Activated CD8-positive, alpha-beta T cell treated with anti-CD3 and anti-CD28 coated beads for 36 hours (primary cell): ENCODE measurements around the gene KCNA5. TPM values are rescaled to one million over a fixed set of nuclear protein-coding genes. Genes with fewer than 3 reads are reported as not detected.

Experiments used
- ATAC-seq: fragments of 200-7000 bp; cut with Tn5 transposase; one replicate; pipeline ENCODE4 v1.10.0; 2021; ENCODE audit warnings: mild to moderate bottlenecking, moderate library complexity
- CTCF ChIA-PET: fragments of 350-600 bp; sonication (Branson Sonifier 250); formaldehyde crosslinking; loops from one replicate; lab custom pipeline; 2021; ENCODE audit warnings: antibody characterized with exemption; lab: Charles Lee
- POLR2A ChIA-PET: fragments of 350-600 bp; sonication (Branson Sonifier 250); formaldehyde crosslinking; loops from one replicate; lab custom pipeline; 2021; ENCODE audit warnings: antibody characterized with exemption; lab: Charles Lee
- DNase-seq: peaks from one replicate; pipeline ENCODE4 v3.0.0-alpha.2; 2020
- H3K27ac Mint-ChIP-seq: one replicate; pipeline ENCODE4 v1.8.0; 2021; ENCODE audit warnings: mild to moderate bottlenecking, mixed read lengths
- H3K27me3 Mint-ChIP-seq: one replicate; pipeline ENCODE4 v1.8.0; 2021; ENCODE audit warnings: mixed read lengths
- H3K36me3 Mint-ChIP-seq: one replicate; pipeline ENCODE4 v1.8.0; 2021; ENCODE audit warnings: low read depth, mixed read lengths
- H3K4me1 Mint-ChIP-seq: one replicate; pipeline ENCODE4 v1.8.0; 2021; ENCODE audit warnings: low read depth, mixed read lengths
- H3K4me3 Mint-ChIP-seq: one replicate; pipeline ENCODE4 v1.8.0; 2021; ENCODE audit warnings: mild to moderate bottlenecking, moderate library complexity, mixed read lengths
- H3K9me3 Mint-ChIP-seq: one replicate; pipeline ENCODE4 v1.8.0; 2021; ENCODE audit warnings: mixed read lengths
- CTCF ChIP-seq: fragments of 200-600 bp; IDR thresholded peaks from one replicate; pipeline ENCODE4 v1.8.0; 2022; ENCODE audit warnings: antibody characterized with exemption, mild to moderate bottlenecking
- intact Hi-C: fragments of 100-400 bp; cut with micrococcal nuclease; formaldehyde crosslinking; loops from one replicate; pipeline ENCODE4 v1.10.0; 2022
- total RNA-seq, 2 experiments: library from RNA; stranded (reverse); gene quantifications; one replicate each; pipeline ENCODE4 v1.2.3, GENCODE V29; 2021

Gene KCNA5
- total RNA-seq, 2 experiments from 2014 or later, result not detected

- no peak for DNase-seq
- no peak overlapping the region for H3K4me3 Mint-ChIP-seq
- POLR2A ChIA-PET, result no interaction called here
- no peaks in the 10 kb centered on the region for H3K4me1 Mint-ChIP-seq
- H3K36me3 Mint-ChIP-seq, result no peaks in the 10 kb centered on the region
- H3K27ac Mint-ChIP-seq, result no peak overlapping the region
- CTCF ChIA-PET, result no interaction called here
- H3K9me3 Mint-ChIP-seq, result no peaks in the 10 kb centered on the region
- peaks cover 6% of the 10 kb centered on the region for H3K27me3 Mint-ChIP-seq
- intact Hi-C loops, result no loop called here
- no peak for TF ChIP-seq CTCF
- no peak for ATAC-seq
Observed at GRCh38 chr12:5072311-5072710, 28.6 kb downstream of the KCNA5 start.

GRCh38 chr12:5073054-5073453, 29.4 kb downstream of the KCNA5 start:
- Mint-ChIP-seq H3K9me3 (no peaks in the 10 kb centered on the region), H3K27ac (no peak overlapping the region), H3K4me3 (no peak overlapping the region), H3K36me3 (no peaks in the 10 kb centered on the region), H3K27me3 (peaks cover 6% of the 10 kb centered on the region), H3K4me1 (no peaks in the 10 kb centered on the region)
- ATAC-seq, result no peak
- ChIA-PET CTCF (no interaction called here), POLR2A (no interaction called here)
- intact Hi-C loops, result no loop called here
- no peak for DNase-seq
- no peak for TF ChIP-seq CTCF

- H3K9me3 Mint-ChIP-seq, result no peaks in the 10 kb centered on the region
- DNase-seq (peak; percentile 9), ATAC-seq (no peak)
- ChIA-PET POLR2A (no interaction called here), CTCF (interaction anchor here (0.7 to 0.9 kb wide), 2 partner anchors 9 to 10 kb away, joined by 3 read pairs; no protein-coding TSS in a partner anchor)
- TF ChIP-seq CTCF, result no peak
- H3K4me3 Mint-ChIP-seq, result no peak overlapping the region
- peaks cover 6% of the 10 kb centered on the region for H3K27me3 Mint-ChIP-seq
- intact Hi-C loops, result no loop called here
- no peaks in the 10 kb centered on the region for H3K4me1 Mint-ChIP-seq
- H3K36me3 Mint-ChIP-seq, result no peaks in the 10 kb centered on the region
- H3K27ac Mint-ChIP-seq, result no peak overlapping the region
Observed at GRCh38 chr12:5073853-5074252, 30.2 kb downstream of the KCNA5 start.

GRCh38 chr12:5076761-5077160, 33.1 kb downstream of the KCNA5 start:
- Mint-ChIP-seq H3K27me3 (peaks cover 1% of the 10 kb centered on the region), H3K9me3 (no peaks in the 10 kb centered on the region), H3K4me1 (no peaks in the 10 kb centered on the region), H3K36me3 (no peaks in the 10 kb centered on the region), H3K4me3 (no peak overlapping the region), H3K27ac (no peak overlapping the region)
- ATAC-seq (no peak), DNase-seq (no peak)
- TF ChIP-seq CTCF, result no peak
- ChIA-PET POLR2A (no interaction called here), CTCF (no interaction called here)
- intact Hi-C loops, result no loop called here

GRCh38 chr12:5078423-5078822, 34.7 kb downstream of the KCNA5 start:
- CTCF ChIA-PET, result no interaction called here
- H3K9me3 Mint-ChIP-seq, result no peaks in the 10 kb centered on the region
- no peak for ATAC-seq
- H3K4me1 Mint-ChIP-seq, result no peaks in the 10 kb centered on the region
- H3K27ac Mint-ChIP-seq, result no peak overlapping the region
- no peak for TF ChIP-seq CTCF
- POLR2A ChIA-PET, result no interaction called here
- H3K4me3 Mint-ChIP-seq, result no peak overlapping the region
- H3K27me3 Mint-ChIP-seq, result peaks cover 1% of the 10 kb centered on the region
- H3K36me3 Mint-ChIP-seq, result no peaks in the 10 kb centered on the region
- no peak for DNase-seq
- intact Hi-C loops, result no loop called here
